ENCODE measurements around the gene ZNF584.

- TF ChIP-seq, protein P1, sequence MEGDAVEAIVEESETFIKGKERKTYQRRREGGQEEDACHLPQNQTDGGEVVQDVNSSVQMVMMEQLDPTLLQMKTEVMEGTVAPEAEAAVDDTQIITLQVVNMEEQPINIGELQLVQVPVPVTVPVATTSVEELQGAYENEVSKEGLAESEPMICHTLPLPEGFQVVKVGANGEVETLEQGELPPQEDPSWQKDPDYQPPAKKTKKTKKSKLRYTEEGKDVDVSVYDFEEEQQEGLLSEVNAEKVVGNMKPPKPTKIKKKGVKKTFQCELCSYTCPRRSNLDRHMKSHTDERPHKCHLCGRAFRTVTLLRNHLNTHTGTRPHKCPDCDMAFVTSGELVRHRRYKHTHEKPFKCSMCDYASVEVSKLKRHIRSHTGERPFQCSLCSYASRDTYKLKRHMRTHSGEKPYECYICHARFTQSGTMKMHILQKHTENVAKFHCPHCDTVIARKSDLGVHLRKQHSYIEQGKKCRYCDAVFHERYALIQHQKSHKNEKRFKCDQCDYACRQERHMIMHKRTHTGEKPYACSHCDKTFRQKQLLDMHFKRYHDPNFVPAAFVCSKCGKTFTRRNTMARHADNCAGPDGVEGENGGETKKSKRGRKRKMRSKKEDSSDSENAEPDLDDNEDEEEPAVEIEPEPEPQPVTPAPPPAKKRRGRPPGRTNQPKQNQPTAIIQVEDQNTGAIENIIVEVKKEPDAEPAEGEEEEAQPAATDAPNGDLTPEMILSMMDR (IDR thresholded peaks at IDR 0.05): no peak
- TF ChIP-seq EP300 (IDR thresholded peaks at IDR 0.05): no peak
Measured at GRCh38 chr19:58380037-58380661, 28.3 kb upstream of the ZNF584 start.

Measured in sigmoid colon (tissue), 4 donors.